Spleen (tissue), 7 donors: Measurements from ENCODE around the gene GNB1L.

ENCODE experiments used
- CTCF ChIP-seq, 11 experiments: fragments of 200-600 bp in 7 of 11; fragments of 450-650 bp in 4 of 11; sonication (generic) in 4 of 11; IDR thresholded peaks in 8 of 11; conservative IDR thresholded peaks in 3 of 11; 1 replicate in 7 of 11; 2 replicates in 4 of 11; pipeline versions ENCODE4 v1.4.0 to v1.8.0; 2016 to 2021; ENCODE audit warnings: antibody characterized with exemption in 11 of 11, inconsistent platforms in 4 of 11, mild to moderate bottlenecking in 1 of 11
- POLR2AphosphoS5 ChIP-seq, 3 donors: sonication (generic); formaldehyde crosslinking; IDR thresholded peaks; one replicate each; pipeline ENCODE4 v1.5.1; 2017; ENCODE audit warnings: antibody characterized with exemption in 3 of 3
- donor health status: DM: no; HTN: no; CAD: no; lungs with moderate emphysema.
- donor health status: DM: no; HTN: no; CAD: no.
- donor health status: DM: no; HTN: no; CAD: no.

- TF ChIP-seq CTCF (IDR thresholded peaks at IDR 0.05 in 8 of 11, conservative IDR thresholded peaks at IDR 0.05 in 3 of 11) (no peak), POLR2AphosphoS5 (IDR thresholded peaks at IDR 0.05) (no peak)
Measured at GRCh38 chr22:19744350-19745006, 110.2 kb downstream of the GNB1L start.
